HEK293T (cell line): ENCODE results near the gene ITIH1.

Experiments
- CTCF ChIA-PET: fragments of 350-600 bp; formaldehyde crosslinking; extraction: SDS; loops from one replicate; lab custom pipeline; 2021; ENCODE audit warnings: antibody characterized with exemption, inconsistent platforms; lab: Yijun Ruan, JAX
- POLR2A ChIA-PET: fragments of 350-600 bp; formaldehyde crosslinking; extraction: SDS; loops from one replicate; lab custom pipeline; 2020; ENCODE audit warnings: antibody characterized with exemption, inconsistent platforms; lab: Yijun Ruan, JAX
- DNase-seq: peaks from one replicate; pipeline ENCODE4 v3.0.0; 2012; ENCODE audit warnings: mixed read lengths; ENCODE audit errors: extremely low spot score
- ARNT ChIP-seq: fragments of 450-650 bp; IDR thresholded peaks from 2 replicates; pipeline ENCODE4 v1.6.1; 2017; ENCODE audit warnings: mild to moderate bottlenecking
- BHLHE40 ChIP-seq: fragments of 450-650 bp; IDR thresholded peaks from 2 replicates; pipeline ENCODE4 v1.6.1; 2016; ENCODE audit warnings: mild to moderate bottlenecking, moderate library complexity, borderline replicate concordance
- CTBP1 ChIP-seq: fragments of 450-650 bp; IDR thresholded peaks from 2 replicates; pipeline ENCODE4 v1.6.1; 2016; ENCODE audit warnings: borderline replicate concordance
- ELF4 ChIP-seq: fragments of 450-650 bp; IDR thresholded peaks from 2 replicates; pipeline ENCODE4 v1.6.1; 2017; ENCODE audit warnings: antibody characterized with exemption
- FOXA1 ChIP-seq: fragments of 450-650 bp; IDR thresholded peaks from 2 replicates; pipeline ENCODE4 v1.6.1; 2016; ENCODE audit warnings: mild to moderate bottlenecking
- FOXK2 ChIP-seq: fragments of 450-650 bp; IDR thresholded peaks from 2 replicates; pipeline ENCODE4 v1.6.1; 2016; ENCODE audit warnings: mild to moderate bottlenecking
- FOXM1 ChIP-seq: fragments of 450-650 bp; IDR thresholded peaks from 2 replicates; pipeline ENCODE4 v1.6.1; 2017; ENCODE audit warnings: mild to moderate bottlenecking, borderline replicate concordance
- HDGF ChIP-seq: fragments of 450-650 bp; IDR thresholded peaks from 2 replicates; pipeline ENCODE4 v1.6.1; 2017; ENCODE audit warnings: antibody characterized with exemption, borderline replicate concordance
- L3MBTL2 ChIP-seq: fragments of 450-650 bp; conservative IDR thresholded peaks from 2 replicates; pipeline ENCODE4 v1.6.1; 2016; ENCODE audit warnings: mild to moderate bottlenecking
- LEF1 ChIP-seq: fragments of 450-650 bp; IDR thresholded peaks from 2 replicates; pipeline ENCODE4 v1.6.1; 2017; ENCODE audit warnings: mild to moderate bottlenecking, borderline replicate concordance
- NFRKB ChIP-seq: fragments of 450-650 bp; IDR thresholded peaks from 2 replicates; pipeline ENCODE4 v1.6.1; 2016; ENCODE audit warnings: mild to moderate bottlenecking, moderate library complexity
- PKNOX1 ChIP-seq: fragments of 450-650 bp; IDR thresholded peaks from 2 replicates; pipeline ENCODE4 v1.6.1; 2016
- SP1 ChIP-seq: fragments of 450-650 bp; IDR thresholded peaks from 2 replicates; pipeline ENCODE4 v1.6.1; 2017
- SUZ12 ChIP-seq: fragments of 450-650 bp; IDR thresholded peaks from 2 replicates; pipeline ENCODE4 v1.6.1; 2016; ENCODE audit warnings: mild to moderate bottlenecking
- TARDBP ChIP-seq: fragments of 450-650 bp; IDR thresholded peaks from 2 replicates; pipeline ENCODE4 v1.6.1; 2016
- ZNF384 ChIP-seq: fragments of 450-650 bp; IDR thresholded peaks from 2 replicates; pipeline ENCODE4 v1.6.1; 2016

The ITIH1 gene

GRCh38 chr3:52834871-52835501 is 57.6 kb downstream of the ITIH1 start, which contains the start of gene MUSTN1:
Gene MUSTN1 (minus strand): TSS chr3:52835019. CDS start chr3:52834948, 71 bp downstream.
- CTCF ChIA-PET = no interaction called here
- TF ChIP-seq ARNT (no peak), ELF4 (no peak), BHLHE40 (no peak), FOXK2 (no peak), CTBP1 (no peak), HDGF (no peak), NFRKB (no peak), L3MBTL2 (no peak), ZNF384 (no peak), SP1 (no peak), PKNOX1 (no peak)
- DNase-seq = no peak
- POLR2A ChIA-PET = no interaction called here

GRCh38 chr3:52835766-52836470 is 58.5 kb downstream of the ITIH1 start:
- ChIA-PET CTCF (interaction anchor here (0.6 to 1.0 kb wide), 2 partner anchors 9 to 15 kb away, joined by 3 to 5 read pairs; no protein-coding TSS in a partner anchor), POLR2A (no interaction called here)

GRCh38 chr3:52836471-52836845 is 59.1 kb downstream of the ITIH1 start:
- DNase-seq = no peak
- ChIA-PET CTCF (interaction anchor here (0.6 to 1.0 kb wide), 2 partner anchors 8 to 16 kb away, joined by 3 to 5 read pairs; no protein-coding TSS in a partner anchor), POLR2A (interaction anchor here (0.8 kb wide), 1 partner anchor 9 kb away, joined by 3 read pairs; no protein-coding TSS in a partner anchor)
- TF ChIP-seq SP1 (no peak), CTBP1 (no peak), ELF4 (no peak), BHLHE40 (no peak), FOXA1 (no peak), SUZ12 (no peak), FOXK2 (no peak), FOXM1 (no peak), ARNT (no peak), HDGF (no peak), NFRKB (no peak)

More at GRCh38 chr3:52835766-52836470, 58.5 kb downstream of the ITIH1 start:
- TF ChIP-seq FOXA1 (no peak), HDGF (no peak), SUZ12 (no peak), TARDBP (no peak), FOXK2 (no peak), LEF1 (no peak), PKNOX1 (no peak), ELF4 (no peak), BHLHE40 (no peak), ARNT (no peak), ZNF384 (no peak), NFRKB (no peak), L3MBTL2 (no peak)
- no peak for DNase-seq

- TF ChIP-seq SUZ12 (no peak), LEF1 (no peak), L3MBTL2 (no peak), FOXK2 (no peak), SP1 (no peak), FOXM1 (no peak), FOXA1 (no peak), CTBP1 (no peak), ELF4 (no peak), NFRKB (no peak), PKNOX1 (no peak), HDGF (no peak), ZNF384 (no peak)
- ChIA-PET POLR2A (interaction anchor here (0.8 kb wide), 1 partner anchor 9 kb away, joined by 3 read pairs; no protein-coding TSS in a partner anchor), CTCF (interaction anchor here (0.6 to 2.1 kb wide), 2 partner anchors 8 to 16 kb away, joined by 3 to 8 read pairs; no protein-coding TSS in a partner anchor)
- no peak for DNase-seq
These were observed 59.6 kb downstream of the ITIH1 start for GRCh38 chr3:52836986-52837385.

- TF ChIP-seq PKNOX1 (no peak), FOXA1 (no peak), ZNF384 (no peak), CTBP1 (no peak), FOXM1 (no peak), SUZ12 (no peak)
- no peak for DNase-seq
- CTCF ChIA-PET = interaction anchor here (0.5 to 2.1 kb wide), 2 partner anchors 18 to 54 kb away, joined by 6 to 8 read pairs; no protein-coding TSS in a partner anchor
These were observed 61.3 kb downstream of the ITIH1 start for GRCh38 chr3:52838561-52839267.

More at GRCh38 chr3:52838561-52839267, 61.3 kb downstream of the ITIH1 start:
- POLR2A ChIA-PET = interaction anchor here (0.8 kb wide), 1 partner anchor 16 kb away, joined by 3 read pairs; no protein-coding TSS in a partner anchor
